DMS153 (cell line): Measurements from ENCODE around the gene VAV2.

Source experiments
- DNase-seq: peaks from one replicate; lab custom pipeline; 2025; lab: John Stamatoyannopoulos, UW

Gene VAV2

DNA sequence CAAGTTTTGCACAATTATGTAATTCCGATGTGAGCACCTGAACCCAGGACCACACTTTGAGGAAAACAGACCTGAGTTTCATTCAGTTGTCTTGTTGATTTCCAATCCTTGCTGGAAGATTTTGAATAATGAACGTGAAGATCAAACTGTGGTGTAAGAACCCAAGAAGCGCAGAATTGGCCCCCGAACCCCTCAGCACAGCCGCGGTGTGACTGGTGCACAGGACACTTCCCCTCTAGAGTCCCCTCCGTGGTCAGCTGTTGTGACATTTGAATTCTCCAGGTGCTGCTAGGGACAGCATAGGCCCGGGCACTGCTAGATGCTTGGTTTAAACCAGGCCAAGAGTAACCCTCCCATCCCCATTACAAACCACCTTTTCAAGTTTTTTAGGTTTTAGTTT is 34.9 kb upstream of the VAV2 start:
- no peak for DNase-seq

- DNase-seq, result no peak
Measured at GRCh38 chr9:134026581-134026980, 34.5 kb upstream of the VAV2 start.

- no peak for DNase-seq
Measured at GRCh38 chr9:134025606-134026541, 33.8 kb upstream of the VAV2 start.

GRCh38 chr9:134024828-134025605 is 32.9 kb upstream of the VAV2 start, which contains the start of gene BRD3OS:
TSS of gene BRD3OS (plus strand) at chr9:134025481. CDS start at chr9:134026748, 1,267 bp downstream.
- peak; percentile 96 for DNase-seq

DNA sequence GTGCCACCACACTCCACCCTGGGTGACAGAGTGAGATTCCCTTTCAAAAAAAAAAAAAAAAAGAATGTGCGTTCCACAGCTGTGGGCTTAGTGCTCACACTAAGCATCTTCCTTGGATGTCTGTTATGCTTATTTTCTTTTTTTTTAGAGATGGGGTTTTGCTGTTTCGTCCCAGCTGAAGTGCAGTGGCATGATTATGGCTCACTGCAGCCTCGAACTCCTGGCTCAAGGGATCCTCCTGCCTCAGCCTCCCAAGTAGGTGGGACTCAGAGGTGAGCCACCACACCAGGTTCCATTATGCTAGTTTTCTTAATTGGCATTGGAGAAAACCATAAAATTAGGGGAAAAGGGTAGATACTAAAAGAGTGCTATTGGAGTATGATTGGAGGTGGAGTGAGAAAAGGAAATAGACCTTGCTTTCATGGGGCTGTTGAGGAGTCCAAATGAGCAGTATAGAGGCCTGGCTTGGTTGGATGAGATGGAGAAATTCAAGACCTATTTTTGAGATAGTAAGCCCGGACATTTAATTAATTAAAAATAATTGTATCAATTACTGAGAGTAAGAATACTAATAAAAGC is 32.2 kb upstream of the VAV2 start:
- DNase-seq, result no peak

DNA sequence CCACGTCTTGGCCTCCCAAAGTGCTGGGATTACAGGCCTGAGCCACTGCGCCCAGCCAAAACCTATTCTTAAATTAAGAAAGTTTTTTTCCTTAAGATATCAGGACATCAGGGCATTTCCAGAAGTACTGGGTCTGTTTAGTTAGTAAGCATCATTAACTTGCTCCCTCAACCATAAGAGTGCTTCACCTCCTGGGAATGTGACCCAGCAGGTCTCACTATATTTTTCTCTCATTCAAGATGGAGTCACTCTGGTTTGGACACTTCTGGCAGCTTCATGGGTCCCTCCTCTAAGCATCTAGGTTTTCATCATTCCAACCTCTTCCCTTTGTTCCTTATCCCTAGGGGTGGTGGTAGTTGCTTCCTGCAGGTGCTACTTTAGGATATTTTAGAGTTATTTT is 22.8 kb upstream of the VAV2 start:
- DNase-seq, result no peak

- no peak for DNase-seq
Measured at GRCh38 chr9:134011401-134011800, 19.3 kb upstream of the VAV2 start.

GRCh38 chr9:134010310-134011173 is 18.4 kb upstream of the VAV2 start:
- DNase-seq, result no peak

DNA sequence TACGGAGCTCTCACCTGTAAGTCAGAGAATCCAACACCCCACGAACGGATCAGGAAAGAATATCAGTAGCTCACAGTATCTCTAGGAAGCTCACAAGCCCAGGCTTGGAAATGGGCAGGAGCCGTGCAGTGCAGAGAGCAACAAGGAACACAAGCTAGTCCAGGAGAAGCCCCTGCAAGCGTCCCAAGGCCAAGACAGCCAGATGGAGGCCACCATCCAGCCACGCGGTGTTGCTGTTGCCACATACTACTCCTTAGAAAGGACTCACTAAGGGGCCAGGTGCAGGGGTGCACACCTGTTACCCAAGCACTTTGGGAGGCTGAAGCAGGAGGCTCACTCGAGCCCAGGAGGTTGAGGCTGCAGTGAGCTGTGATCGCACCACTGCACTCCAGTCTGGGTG is 15.4 kb upstream of the VAV2 start:
- DNase-seq, result no peak

DNA sequence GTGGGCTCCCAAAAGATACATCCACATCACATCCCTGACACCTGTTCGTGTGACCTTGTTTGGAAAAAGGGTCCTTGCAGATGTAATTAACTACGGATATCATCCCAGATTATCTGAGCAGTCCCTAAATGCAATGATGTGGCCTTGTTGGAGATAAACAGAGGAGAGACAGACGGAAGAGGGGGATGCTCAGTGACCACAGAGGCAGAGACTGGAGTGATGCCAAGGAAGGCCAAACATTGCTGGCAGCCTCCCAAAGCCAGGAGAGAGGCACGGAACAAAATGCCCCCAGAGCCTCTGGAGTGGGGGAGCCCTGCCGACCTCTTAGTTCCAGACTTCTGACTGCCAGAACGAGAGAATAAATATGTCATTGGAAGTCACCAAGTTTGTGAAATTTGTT is 15.0 kb upstream of the VAV2 start:
- no peak for DNase-seq

DNA sequence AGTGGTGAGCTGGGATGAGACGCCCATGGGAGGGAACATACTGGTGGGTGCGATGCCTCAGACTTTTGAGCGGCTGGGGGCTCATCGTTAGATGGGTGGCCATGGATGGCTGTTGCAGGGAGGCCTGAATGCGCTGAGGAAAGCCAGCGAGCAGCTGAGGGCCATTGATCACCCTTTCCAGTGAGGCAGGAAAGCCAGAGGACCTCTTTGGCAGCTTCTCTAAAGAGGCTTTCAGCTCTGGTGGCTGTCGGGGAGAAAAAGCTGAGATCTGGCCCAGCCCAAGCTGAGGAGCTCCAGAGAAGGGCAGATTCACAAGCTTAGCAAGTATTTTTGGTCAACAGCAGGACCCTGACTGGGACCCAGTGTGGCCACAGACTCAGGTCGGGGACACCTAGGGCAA is 13.3 kb upstream of the VAV2 start:
- DNase-seq, result no peak

DNA sequence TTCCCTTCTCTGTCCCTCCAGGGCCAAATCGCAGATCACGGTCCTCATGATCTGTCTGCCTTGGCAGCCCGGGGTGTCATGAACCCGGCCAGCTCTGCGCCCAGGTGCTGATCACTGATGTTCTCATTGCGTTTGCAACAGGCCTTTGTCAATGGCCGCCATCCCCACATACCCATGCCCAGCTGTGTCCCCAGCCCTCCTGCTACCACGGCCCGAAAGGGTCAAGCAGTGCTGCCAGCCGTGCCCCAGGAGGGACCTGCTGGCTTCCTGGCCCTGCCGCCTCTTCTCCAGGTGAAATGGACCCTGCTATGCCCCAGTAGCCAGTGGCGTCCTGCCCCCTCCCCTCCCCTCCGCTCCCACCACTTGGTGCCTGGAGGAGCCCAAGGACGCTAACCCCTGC is 12.8 kb upstream of the VAV2 start:
- no peak for DNase-seq

DNA sequence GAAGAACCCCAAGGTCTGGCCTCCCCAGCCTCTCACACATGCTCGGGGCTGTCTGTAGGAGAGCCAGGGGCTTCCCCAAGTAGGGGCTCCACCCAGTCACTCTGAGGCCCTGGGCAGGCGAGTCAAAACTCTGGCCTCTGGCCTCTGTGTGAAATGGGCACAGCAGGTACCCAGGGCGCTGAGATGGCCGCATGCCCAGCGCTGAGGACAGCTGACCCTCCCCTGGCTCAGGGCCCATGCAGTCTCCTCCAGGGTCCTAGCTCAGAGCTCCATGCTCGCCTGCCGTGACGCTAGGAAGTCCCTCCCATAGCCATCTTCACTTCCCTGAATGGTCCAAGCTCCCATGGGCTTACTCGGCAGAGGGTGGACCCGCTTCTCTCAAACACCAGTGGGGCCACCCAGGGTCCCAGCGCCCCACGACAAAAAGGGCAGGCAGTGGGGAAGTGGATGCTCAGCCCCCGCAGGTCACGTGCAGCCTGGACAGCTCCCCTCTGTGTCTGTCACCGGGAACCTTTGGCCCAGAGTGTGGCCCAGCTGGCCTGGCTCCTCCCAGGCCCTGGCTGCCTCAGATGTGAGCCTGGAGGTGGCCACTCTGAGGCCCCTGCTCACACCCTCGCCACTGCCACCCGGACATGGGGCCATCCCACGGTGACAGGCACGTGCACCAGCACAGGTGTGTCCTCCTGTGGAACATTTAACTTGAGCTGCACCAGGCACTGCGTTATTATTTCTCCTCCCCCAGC is 12.2 kb upstream of the VAV2 start:
- no peak for DNase-seq

DNA sequence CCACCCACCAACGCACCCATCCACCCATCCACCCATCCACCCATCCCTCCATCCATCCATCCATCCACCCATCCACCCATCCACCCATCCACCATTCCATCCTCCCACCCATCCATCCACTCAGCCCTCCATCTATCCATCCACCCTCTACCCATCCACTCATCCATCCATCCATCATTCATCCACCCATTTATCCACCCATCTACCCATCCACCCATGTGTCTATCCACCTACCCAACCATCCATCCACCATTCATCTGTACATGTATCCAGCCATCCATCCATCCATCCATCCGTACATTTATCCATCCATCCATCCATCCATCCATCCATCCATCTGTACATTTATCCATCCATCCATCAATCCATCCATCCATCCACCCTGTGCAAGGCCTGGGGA is 11.1 kb upstream of the VAV2 start:
- no peak for DNase-seq

DNA sequence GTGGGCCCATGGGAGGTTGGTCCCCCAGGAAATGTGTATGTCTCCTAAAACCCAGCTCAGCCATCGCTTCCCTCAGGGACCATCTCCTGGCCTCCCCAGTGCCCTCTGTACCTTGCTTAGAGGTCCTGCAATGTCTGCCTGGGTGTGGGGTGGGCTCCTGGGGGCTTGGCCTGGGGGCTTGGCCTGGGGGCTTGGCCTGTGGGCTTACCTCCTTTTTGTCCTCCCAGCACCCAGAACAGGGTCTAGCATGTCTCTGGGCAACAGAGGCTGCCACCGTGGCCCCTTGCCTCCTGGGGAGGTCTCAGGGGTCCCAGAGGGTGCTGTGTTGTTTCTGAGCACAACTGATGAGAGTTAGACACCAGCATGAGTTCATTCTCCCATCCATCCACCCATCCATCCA is 10.7 kb upstream of the VAV2 start:
- no peak for DNase-seq

- no peak for DNase-seq
Measured at GRCh38 chr9:133999851-134000265, 7.7 kb upstream of the VAV2 start.

DNA sequence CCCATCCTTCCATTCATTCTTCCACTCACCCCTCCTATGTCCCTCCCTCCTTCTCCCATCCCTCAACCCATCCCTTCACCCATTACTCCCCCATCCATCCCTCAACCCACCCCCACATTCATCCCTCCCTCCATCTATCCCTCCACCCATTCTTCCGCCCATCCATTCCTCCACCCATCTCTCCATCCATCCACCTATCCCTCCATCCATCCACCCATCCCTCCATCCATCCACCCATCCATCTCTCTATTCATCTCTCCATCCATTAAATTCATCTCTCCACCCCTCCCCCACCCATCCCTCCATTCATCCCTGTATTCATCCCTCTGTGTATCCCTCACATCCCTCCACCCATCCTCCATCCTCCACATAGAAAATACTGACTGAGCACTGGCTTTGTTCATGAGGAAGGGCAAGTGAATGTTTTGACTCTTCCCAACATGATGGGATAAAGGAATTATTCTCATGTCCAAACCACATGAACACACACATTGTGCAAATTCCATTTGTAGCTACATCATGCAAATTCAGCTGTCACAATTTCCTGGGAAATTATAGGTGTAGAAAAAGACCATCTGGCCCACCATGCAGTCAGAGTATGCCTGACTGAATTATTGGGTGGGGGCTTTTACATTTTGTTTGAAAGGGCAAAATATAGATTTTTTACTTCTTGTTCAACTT is 6.9 kb upstream of the VAV2 start:
- no peak for DNase-seq

- no peak for DNase-seq
Measured at GRCh38 chr9:133997584-133997983, 5.5 kb upstream of the VAV2 start.

GRCh38 chr9:133996531-133997520 is 4.7 kb upstream of the VAV2 start:
- DNase-seq, result no peak
